Liver (tissue), 9 donors: Measurements from ENCODE around the gene STOML3. TPM values are rescaled to one million over a fixed set of nuclear protein-coding genes. Genes with fewer than 3 reads are reported as not detected.

ENCODE experiments used
- DNase-seq: peaks from one replicate; pipeline ENCODE4 v3.0.0-alpha.2; 2017; ENCODE audit warnings: low spot score
- H3K27ac ChIP-seq, 2 donors: one replicate each; pipeline ENCODE4 v1.7.0; 2013; ENCODE audit warnings: inconsistent platforms in 2 of 2, low read length in 2 of 2, control low read depth in 1 of 2, low read depth in 1 of 2, mild to moderate bottlenecking in 1 of 2
- H3K27me3 ChIP-seq, 4 donors: one replicate each; pipeline versions ENCODE4 v1.6.1 to v1.7.0; 2013; ENCODE audit warnings: low read length in 3 of 4, inconsistent platforms in 1 of 4, mild to moderate bottlenecking in 1 of 4, moderate library complexity in 1 of 4; ENCODE audit not compliant: control insufficient read depth in 4 of 4, insufficient read depth in 4 of 4
- H3K36me3 ChIP-seq, 4 donors: one replicate each; pipeline versions ENCODE4 v1.6.1 to v1.7.0; 2013; ENCODE audit warnings: low read length in 3 of 4, mild to moderate bottlenecking in 3 of 4, low read depth in 1 of 4, moderate library complexity in 1 of 4; ENCODE audit not compliant: control insufficient read depth in 4 of 4, insufficient read depth in 3 of 4
- H3K4me1 ChIP-seq, 4 donors: one replicate each; pipeline versions ENCODE4 v1.6.1 to v1.7.0; 2013; ENCODE audit warnings: low read length in 3 of 4, mild to moderate bottlenecking in 3 of 4, moderate library complexity in 1 of 4; ENCODE audit not compliant: control insufficient read depth in 4 of 4, insufficient read depth in 4 of 4
- H3K4me3 ChIP-seq, 3 donors: one replicate each; pipeline versions ENCODE4 v1.6.1 to v1.7.0; 2013; ENCODE audit warnings: low read length in 3 of 3, control low read depth in 1 of 3, low read depth in 1 of 3, mild to moderate bottlenecking in 1 of 3
- H3K9ac ChIP-seq, 2 donors: one replicate each; pipeline ENCODE4 v1.7.0; 2013; ENCODE audit warnings: low read length in 2 of 2, mild to moderate bottlenecking in 2 of 2, moderate library complexity in 2 of 2, control low read depth in 1 of 2, low read depth in 1 of 2
- H3K9me3 ChIP-seq, 4 donors: one replicate each; pipeline versions ENCODE4 v1.6.1 to v1.7.0; 2013; ENCODE audit warnings: low read length in 3 of 4; ENCODE audit not compliant: control insufficient read depth in 4 of 4
- EGR1 ChIP-seq, 2 donors: IDR thresholded peaks; 2 replicates each; pipeline ENCODE4 v1.6.1; 2016 to 2018; ENCODE audit warnings: antibody characterized with exemption in 2 of 2, low read depth in 2 of 2
- FOXA1 ChIP-seq: IDR thresholded peaks from 2 replicates; pipeline ENCODE4 v1.6.1; 2016; ENCODE audit warnings: antibody characterized with exemption
- FOXA2 ChIP-seq: IDR thresholded peaks from 2 replicates; pipeline ENCODE4 v1.6.1; 2016; ENCODE audit warnings: antibody characterized with exemption
- GABPA ChIP-seq, 2 donors: IDR thresholded peaks in 1 of 2; conservative IDR thresholded peaks in 1 of 2; 2 replicates each; pipeline ENCODE4 v1.6.1; 2016; ENCODE audit warnings: antibody characterized with exemption in 2 of 2, mild to moderate bottlenecking in 1 of 2, moderate library complexity in 1 of 2
- HNF4A ChIP-seq, 2 donors: conservative IDR thresholded peaks; 2 replicates each; pipeline ENCODE4 v1.6.1; 2016; ENCODE audit warnings: antibody characterized with exemption in 2 of 2, mild to moderate bottlenecking in 2 of 2
- HNF4G ChIP-seq: IDR thresholded peaks from 2 replicates; pipeline ENCODE4 v1.6.1; 2016; ENCODE audit warnings: antibody characterized with exemption
- JUND ChIP-seq, 2 donors: IDR thresholded peaks; 2 replicates each; pipeline ENCODE4 v1.6.1; 2016; ENCODE audit warnings: antibody characterized with exemption in 2 of 2
- NR2F2 ChIP-seq: IDR thresholded peaks from 2 replicates; pipeline ENCODE4 v1.6.1; 2016; ENCODE audit warnings: antibody characterized with exemption
- RAD21 ChIP-seq, 2 donors: IDR thresholded peaks; 2 replicates each; pipeline ENCODE4 v1.6.1; 2016; ENCODE audit warnings: antibody characterized with exemption in 2 of 2, mild to moderate bottlenecking in 2 of 2
- RXRA ChIP-seq, 2 donors: IDR thresholded peaks; 2 replicates each; pipeline ENCODE4 v1.6.1; 2017 to 2018; ENCODE audit warnings: antibody characterized with exemption in 2 of 2, mild to moderate bottlenecking in 1 of 2
- SP1 ChIP-seq: IDR thresholded peaks from 2 replicates; pipeline ENCODE4 v1.6.1; 2018; ENCODE audit warnings: antibody characterized with exemption, mild to moderate bottlenecking
- YY1 ChIP-seq: IDR thresholded peaks from 2 replicates; pipeline ENCODE4 v1.6.1; 2016; ENCODE audit warnings: antibody characterized with exemption, mild to moderate bottlenecking
- WGBS: extraction: QIAGEN DNeasy Blood & Tissue Kit; methylation state at CpG from one replicate; pipeline ENCODE4 v1.1.7; 2013; 5-methylcytosine and 5-hydroxymethylcytosine counted together
- polyA plus RNA-seq, 2 donors: library from polyadenylated mRNA; stranded (reverse) in 1 of 2; unstranded in 1 of 2; fragments of 200-250 nt in 1 of 2; fragments of >200 nt in 1 of 2; fragmentation: Nextera tagmentation in 1 of 2; extraction: Ambion mirVana in 1 of 2; gene quantifications; one replicate each; pipeline versions ENCODE4 v1.2.1 to v1.2.3, GENCODE V29; 2013 to 2015
- total RNA-seq, 2 donors: library from RNA; depleted of rRNA; stranded (reverse); fragments of >200 nt; gene quantifications; one replicate each; pipeline ENCODE4 v1.2.3, GENCODE V29; 2014
- TF ChIP-seq, protein P1 (sequence below): IDR thresholded peaks from 2 replicates; pipeline ENCODE4 v1.6.1; 2016; ENCODE audit warnings: antibody characterized with exemption
- TF ChIP-seq, protein P2 (sequence below): fragments of 150-350 bp; IDR thresholded peaks from 2 replicates; pipeline ENCODE4 v1.5.1; 2017; ENCODE audit warnings: improper control_type of control experiment, low read depth, low read length; ENCODE audit not compliant: missing input control
- TF ChIP-seq, protein P3 (sequence below): IDR thresholded peaks from 2 replicates; pipeline ENCODE4 v1.6.1; 2016; ENCODE audit warnings: antibody characterized with exemption
- TF ChIP-seq, protein P4 (sequence below): IDR thresholded peaks from 2 replicates; pipeline ENCODE4 v1.6.1; 2016; ENCODE audit warnings: antibody characterized with exemption, mild to moderate bottlenecking
- TF ChIP-seq, protein P5 (sequence below): IDR thresholded peaks from 2 replicates; pipeline ENCODE4 v1.6.1; 2016; ENCODE audit warnings: antibody characterized with exemption
- donor health status: healthy.
- donor health status: healthy.
- donor health status: healthy.
- donor health status: healthy.
- donor health status: healthy.

The STOML3 gene
- total and polyA plus RNA-seq, 4 donors = not detected

DNA sequence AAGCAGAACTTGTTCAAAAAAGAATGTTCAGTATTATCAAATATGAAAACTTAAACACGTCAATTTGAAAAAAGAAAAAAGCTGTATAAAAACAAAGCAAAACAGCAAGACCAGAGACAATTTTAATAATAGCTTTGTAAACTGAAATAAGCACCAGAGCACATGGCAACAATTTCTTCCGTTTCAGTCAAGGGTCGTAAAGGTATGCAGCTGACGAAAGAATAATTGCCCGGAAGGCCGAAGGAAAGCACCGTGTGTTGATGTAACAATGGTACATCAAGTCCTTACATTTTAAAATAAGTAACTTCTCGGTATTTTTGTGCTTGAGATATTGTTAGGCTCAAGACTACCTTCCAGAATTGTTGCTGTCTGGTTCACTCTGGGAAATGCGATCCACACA, 45.6 kb upstream of the STOML3 start (continued):
- TF ChIP-seq RAD21 (IDR thresholded peaks at IDR 0.05) (no peak), GABPA (IDR thresholded peaks at IDR 0.05 in 1 of 2, conservative IDR thresholded peaks at IDR 0.05 in 1 of 2) (no peak)
- TF ChIP-seq, protein P1, sequence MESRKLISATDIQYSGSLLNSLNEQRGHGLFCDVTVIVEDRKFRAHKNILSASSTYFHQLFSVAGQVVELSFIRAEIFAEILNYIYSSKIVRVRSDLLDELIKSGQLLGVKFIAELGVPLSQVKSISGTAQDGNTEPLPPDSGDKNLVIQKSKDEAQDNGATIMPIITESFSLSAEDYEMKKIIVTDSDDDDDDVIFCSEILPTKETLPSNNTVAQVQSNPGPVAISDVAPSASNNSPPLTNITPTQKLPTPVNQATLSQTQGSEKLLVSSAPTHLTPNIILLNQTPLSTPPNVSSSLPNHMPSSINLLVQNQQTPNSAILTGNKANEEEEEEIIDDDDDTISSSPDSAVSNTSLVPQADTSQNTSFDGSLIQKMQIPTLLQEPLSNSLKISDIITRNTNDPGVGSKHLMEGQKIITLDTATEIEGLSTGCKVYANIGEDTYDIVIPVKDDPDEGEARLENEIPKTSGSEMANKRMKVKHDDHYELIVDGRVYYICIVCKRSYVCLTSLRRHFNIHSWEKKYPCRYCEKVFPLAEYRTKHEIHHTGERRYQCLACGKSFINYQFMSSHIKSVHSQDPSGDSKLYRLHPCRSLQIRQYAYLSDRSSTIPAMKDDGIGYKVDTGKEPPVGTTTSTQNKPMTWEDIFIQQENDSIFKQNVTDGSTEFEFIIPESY = no peak

DNA sequence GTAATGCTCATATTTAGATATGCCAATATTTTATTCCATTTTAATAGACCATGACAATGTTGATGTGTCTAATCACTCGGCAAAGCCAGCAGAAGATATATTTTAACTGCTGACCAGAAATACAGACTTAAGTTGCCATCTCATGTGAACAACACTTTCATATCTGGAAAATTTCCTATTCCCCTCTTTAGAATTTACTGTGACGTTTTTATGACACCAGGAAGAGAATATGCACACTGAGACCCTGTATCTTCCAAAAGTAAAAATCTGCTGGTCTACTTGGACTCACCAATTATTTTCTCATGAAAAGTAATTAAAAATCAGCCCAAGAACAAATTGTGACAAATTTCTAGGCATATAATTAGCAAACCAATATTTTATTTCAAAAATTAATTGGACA, 45.2 kb upstream of the STOML3 start:
- no peaks in the 10 kb centered on the region for H3K9me3 ChIP-seq
- 50% methylated on average over 2 of the region's 2 CpGs for WGBS
- TF ChIP-seq FOXA2 (no peak), EGR1 (IDR thresholded peaks at IDR 0.05; ENCODE audit: low read depth in 2 of 2) (no peak), GABPA (IDR thresholded peaks at IDR 0.05 in 1 of 2, conservative IDR thresholded peaks at IDR 0.05 in 1 of 2) (no peak), HNF4A (conservative IDR thresholded peaks at IDR 0.05) (no peak), SP1 (no peak), HNF4G (no peak), JUND (IDR thresholded peaks at IDR 0.05) (no peak), RXRA (IDR thresholded peaks at IDR 0.05) (no peak), NR2F2 (no peak), YY1 (no peak), FOXA1 (no peak)
- TF ChIP-seq, protein P2, sequence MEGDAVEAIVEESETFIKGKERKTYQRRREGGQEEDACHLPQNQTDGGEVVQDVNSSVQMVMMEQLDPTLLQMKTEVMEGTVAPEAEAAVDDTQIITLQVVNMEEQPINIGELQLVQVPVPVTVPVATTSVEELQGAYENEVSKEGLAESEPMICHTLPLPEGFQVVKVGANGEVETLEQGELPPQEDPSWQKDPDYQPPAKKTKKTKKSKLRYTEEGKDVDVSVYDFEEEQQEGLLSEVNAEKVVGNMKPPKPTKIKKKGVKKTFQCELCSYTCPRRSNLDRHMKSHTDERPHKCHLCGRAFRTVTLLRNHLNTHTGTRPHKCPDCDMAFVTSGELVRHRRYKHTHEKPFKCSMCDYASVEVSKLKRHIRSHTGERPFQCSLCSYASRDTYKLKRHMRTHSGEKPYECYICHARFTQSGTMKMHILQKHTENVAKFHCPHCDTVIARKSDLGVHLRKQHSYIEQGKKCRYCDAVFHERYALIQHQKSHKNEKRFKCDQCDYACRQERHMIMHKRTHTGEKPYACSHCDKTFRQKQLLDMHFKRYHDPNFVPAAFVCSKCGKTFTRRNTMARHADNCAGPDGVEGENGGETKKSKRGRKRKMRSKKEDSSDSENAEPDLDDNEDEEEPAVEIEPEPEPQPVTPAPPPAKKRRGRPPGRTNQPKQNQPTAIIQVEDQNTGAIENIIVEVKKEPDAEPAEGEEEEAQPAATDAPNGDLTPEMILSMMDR = no peak
- TF ChIP-seq, protein P3, sequence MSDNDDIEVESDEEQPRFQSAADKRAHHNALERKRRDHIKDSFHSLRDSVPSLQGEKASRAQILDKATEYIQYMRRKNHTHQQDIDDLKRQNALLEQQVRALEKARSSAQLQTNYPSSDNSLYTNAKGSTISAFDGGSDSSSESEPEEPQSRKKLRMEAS = no peak
- TF ChIP-seq, protein P4, sequence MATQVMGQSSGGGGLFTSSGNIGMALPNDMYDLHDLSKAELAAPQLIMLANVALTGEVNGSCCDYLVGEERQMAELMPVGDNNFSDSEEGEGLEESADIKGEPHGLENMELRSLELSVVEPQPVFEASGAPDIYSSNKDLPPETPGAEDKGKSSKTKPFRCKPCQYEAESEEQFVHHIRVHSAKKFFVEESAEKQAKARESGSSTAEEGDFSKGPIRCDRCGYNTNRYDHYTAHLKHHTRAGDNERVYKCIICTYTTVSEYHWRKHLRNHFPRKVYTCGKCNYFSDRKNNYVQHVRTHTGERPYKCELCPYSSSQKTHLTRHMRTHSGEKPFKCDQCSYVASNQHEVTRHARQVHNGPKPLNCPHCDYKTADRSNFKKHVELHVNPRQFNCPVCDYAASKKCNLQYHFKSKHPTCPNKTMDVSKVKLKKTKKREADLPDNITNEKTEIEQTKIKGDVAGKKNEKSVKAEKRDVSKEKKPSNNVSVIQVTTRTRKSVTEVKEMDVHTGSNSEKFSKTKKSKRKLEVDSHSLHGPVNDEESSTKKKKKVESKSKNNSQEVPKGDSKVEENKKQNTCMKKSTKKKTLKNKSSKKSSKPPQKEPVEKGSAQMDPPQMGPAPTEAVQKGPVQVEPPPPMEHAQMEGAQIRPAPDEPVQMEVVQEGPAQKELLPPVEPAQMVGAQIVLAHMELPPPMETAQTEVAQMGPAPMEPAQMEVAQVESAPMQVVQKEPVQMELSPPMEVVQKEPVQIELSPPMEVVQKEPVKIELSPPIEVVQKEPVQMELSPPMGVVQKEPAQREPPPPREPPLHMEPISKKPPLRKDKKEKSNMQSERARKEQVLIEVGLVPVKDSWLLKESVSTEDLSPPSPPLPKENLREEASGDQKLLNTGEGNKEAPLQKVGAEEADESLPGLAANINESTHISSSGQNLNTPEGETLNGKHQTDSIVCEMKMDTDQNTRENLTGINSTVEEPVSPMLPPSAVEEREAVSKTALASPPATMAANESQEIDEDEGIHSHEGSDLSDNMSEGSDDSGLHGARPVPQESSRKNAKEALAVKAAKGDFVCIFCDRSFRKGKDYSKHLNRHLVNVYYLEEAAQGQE = no peak
- TF ChIP-seq, protein P5, sequence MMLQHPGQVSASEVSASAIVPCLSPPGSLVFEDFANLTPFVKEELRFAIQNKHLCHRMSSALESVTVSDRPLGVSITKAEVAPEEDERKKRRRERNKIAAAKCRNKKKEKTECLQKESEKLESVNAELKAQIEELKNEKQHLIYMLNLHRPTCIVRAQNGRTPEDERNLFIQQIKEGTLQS = no peak
- no peak overlapping the region for H3K27ac ChIP-seq
- peak overlapping the region in 1 of 3 donors; percentile 100 for H3K4me3 ChIP-seq
- peaks cover 0 to under 1% (median 0%) of the 10 kb centered on the region in 4 donors for H3K36me3 ChIP-seq
- DNase-seq = no peak
- H3K27me3 ChIP-seq = no peaks in the 10 kb centered on the region
- peak overlapping the region; percentile 12 to 70 for H3K9ac ChIP-seq
- peaks cover 6 to 49% (median 30%) of the 10 kb centered on the region in 4 donors for H3K4me1 ChIP-seq
